Activated naive CD4-positive, alpha-beta T cell treated with anti-CD3 and anti-CD28 coated beads for 36 hours (primary cell): ENCODE data around the gene ALLC. TPM values are rescaled to one million over a fixed set of nuclear protein-coding genes. Genes with fewer than 3 reads are reported as not detected.

Experiments
- CTCF ChIA-PET: fragments of 350-600 bp; sonication (Branson Sonifier 250); formaldehyde crosslinking; loops from one replicate; lab custom pipeline; 2021; ENCODE audit warnings: antibody characterized with exemption; lab: Charles Lee
- DNase-seq: peaks from one replicate; pipeline ENCODE4 v3.0.0-alpha.2; 2020
- H3K27ac Mint-ChIP-seq: one replicate; pipeline ENCODE4 v1.8.0; 2021; ENCODE audit warnings: mild to moderate bottlenecking, mixed read lengths
- H3K27me3 Mint-ChIP-seq: one replicate; pipeline ENCODE4 v1.8.0; 2021; ENCODE audit warnings: low read depth, mixed read lengths
- H3K36me3 Mint-ChIP-seq: one replicate; pipeline ENCODE4 v1.8.0; 2021; ENCODE audit warnings: low read depth, mixed read lengths
- H3K4me1 Mint-ChIP-seq: one replicate; pipeline ENCODE4 v1.8.0; 2021; ENCODE audit warnings: low read depth, mixed read lengths
- H3K4me3 Mint-ChIP-seq: one replicate; pipeline ENCODE4 v1.8.0; 2021; ENCODE audit warnings: mild to moderate bottlenecking, moderate library complexity, mixed read lengths
- H3K9me3 Mint-ChIP-seq: one replicate; pipeline ENCODE4 v1.8.0; 2021; ENCODE audit warnings: mixed read lengths
- intact Hi-C: fragments of 100-400 bp; cut with micrococcal nuclease; formaldehyde crosslinking; loops from one replicate; pipeline ENCODE4 v1.15.1; 2023
- total RNA-seq, 2 experiments: library from RNA; stranded (reverse); gene quantifications; one replicate each; pipeline ENCODE4 v1.2.3, GENCODE V29; 2021

The ALLC gene
- total RNA-seq, 2 experiments from 2014 or later, result not detected

- intact Hi-C loops, result no loop called here
- H3K27ac Mint-ChIP-seq, result no peak overlapping the region
- CTCF ChIA-PET, result no interaction called here
- no peak for DNase-seq
- no peak overlapping the region for H3K4me3 Mint-ChIP-seq
- H3K27me3 Mint-ChIP-seq, result peaks cover 21% of the 10 kb centered on the region
- H3K36me3 Mint-ChIP-seq, result no peaks in the 10 kb centered on the region
- no peaks in the 10 kb centered on the region for H3K4me1 Mint-ChIP-seq
- no peaks in the 10 kb centered on the region for H3K9me3 Mint-ChIP-seq
Measured at GRCh38 chr2:3709225-3709624, 51.2 kb downstream of the ALLC start.

- no peaks in the 10 kb centered on the region for H3K4me1 Mint-ChIP-seq
- H3K27me3 Mint-ChIP-seq, result peaks cover 10% of the 10 kb centered on the region
- H3K9me3 Mint-ChIP-seq, result no peaks in the 10 kb centered on the region
- H3K4me3 Mint-ChIP-seq, result no peak overlapping the region
- H3K27ac Mint-ChIP-seq, result no peak overlapping the region
- no peak for DNase-seq
- intact Hi-C loops, result no loop called here
- no peaks in the 10 kb centered on the region for H3K36me3 Mint-ChIP-seq
- CTCF ChIA-PET, result no interaction called here
Measured at GRCh38 chr2:3712424-3712823, 54.4 kb downstream of the ALLC start.

- H3K36me3 Mint-ChIP-seq, result no peaks in the 10 kb centered on the region
- CTCF ChIA-PET, result interaction anchor here (0.8 kb wide), 1 partner anchor 68 kb away, joined by 3 read pairs; no protein-coding TSS in a partner anchor
- no peak overlapping the region for H3K4me3 Mint-ChIP-seq
- no peaks in the 10 kb centered on the region for H3K4me1 Mint-ChIP-seq
- H3K9me3 Mint-ChIP-seq, result no peaks in the 10 kb centered on the region
- intact Hi-C loops, result no loop called here
- peaks cover 10% of the 10 kb centered on the region for H3K27me3 Mint-ChIP-seq
- H3K27ac Mint-ChIP-seq, result no peak overlapping the region
- DNase-seq, result no peak
Measured at GRCh38 chr2:3712831-3713503, 55.0 kb downstream of the ALLC start.

- peaks cover 6% of the 10 kb centered on the region for H3K9me3 Mint-ChIP-seq
- H3K27me3 Mint-ChIP-seq, result peaks cover 6% of the 10 kb centered on the region
- no peak overlapping the region for H3K27ac Mint-ChIP-seq
- no peaks in the 10 kb centered on the region for H3K4me1 Mint-ChIP-seq
- no peak overlapping the region for H3K4me3 Mint-ChIP-seq
- no peak for DNase-seq
- CTCF ChIA-PET, result interaction anchor here (0.5 to 0.6 kb wide), 2 partner anchors 141 to 388 kb away, joined by 3 to 5 read pairs; no protein-coding TSS in a partner anchor
- H3K36me3 Mint-ChIP-seq, result no peaks in the 10 kb centered on the region
- intact Hi-C loops, result no loop called here
Measured at GRCh38 chr2:3718679-3719078, 60.7 kb downstream of the ALLC start.

GRCh38 chr2:3725002-3725401 is 67.0 kb downstream of the ALLC start:
- H3K4me3 Mint-ChIP-seq, result no peak overlapping the region
- no peak overlapping the region for H3K27ac Mint-ChIP-seq
- peaks cover 6% of the 10 kb centered on the region for H3K9me3 Mint-ChIP-seq
- H3K27me3 Mint-ChIP-seq, result peaks cover 16% of the 10 kb centered on the region
- CTCF ChIA-PET, result no interaction called here
- no peak for DNase-seq
- H3K36me3 Mint-ChIP-seq, result no peaks in the 10 kb centered on the region
- no peaks in the 10 kb centered on the region for H3K4me1 Mint-ChIP-seq
- intact Hi-C loops, result loop anchor here (5.0 kb wide), 2 partner anchors 102 to 1642 kb away; no protein-coding TSS in a partner anchor

GRCh38 chr2:3725458-3726250 is 67.7 kb downstream of the ALLC start:
- Mint-ChIP-seq H3K4me1 (no peaks in the 10 kb centered on the region), H3K9me3 (peaks cover 6% of the 10 kb centered on the region), H3K27me3 (peaks cover 16% of the 10 kb centered on the region), H3K4me3 (no peak overlapping the region), H3K36me3 (no peaks in the 10 kb centered on the region), H3K27ac (no peak overlapping the region)
- intact Hi-C loops, result loop anchor here (5.0 kb wide), 2 partner anchors 102 to 1642 kb away; no protein-coding TSS in a partner anchor
- DNase-seq, result no peak
- CTCF ChIA-PET, result no interaction called here

- no peaks in the 10 kb centered on the region for H3K4me1 Mint-ChIP-seq
- no peak for DNase-seq
- CTCF ChIA-PET, result no interaction called here
- peaks cover 3% of the 10 kb centered on the region for H3K9me3 Mint-ChIP-seq
- no peak overlapping the region for H3K4me3 Mint-ChIP-seq
- intact Hi-C loops, result loop anchor here (5.0 kb wide), 2 partner anchors 101 to 1641 kb away; no protein-coding TSS in a partner anchor
- peaks cover 16% of the 10 kb centered on the region for H3K27me3 Mint-ChIP-seq
- no peaks in the 10 kb centered on the region for H3K36me3 Mint-ChIP-seq
- no peak overlapping the region for H3K27ac Mint-ChIP-seq
Measured at GRCh38 chr2:3726511-3726910, 68.5 kb downstream of the ALLC start.

GRCh38 chr2:3727397-3728045 is 69.5 kb downstream of the ALLC start:
- no peak overlapping the region for H3K27ac Mint-ChIP-seq
- no peaks in the 10 kb centered on the region for H3K36me3 Mint-ChIP-seq
- no peak overlapping the region for H3K4me3 Mint-ChIP-seq
- CTCF ChIA-PET, result interaction anchor here (0.7 to 5.2 kb wide), 9 partner anchors 9 to 146 kb away, joined by 3 to 91 read pairs (median 3); no protein-coding TSS in a partner anchor
- peaks cover 13% of the 10 kb centered on the region for H3K27me3 Mint-ChIP-seq
- no peaks in the 10 kb centered on the region for H3K9me3 Mint-ChIP-seq
- intact Hi-C loops, result loop anchor here (1.0 to 5.0 kb wide), 3 partner anchors 53 to 1640 kb away; no protein-coding TSS in a partner anchor
- DNase-seq, result no peak
- no peaks in the 10 kb centered on the region for H3K4me1 Mint-ChIP-seq

GRCh38 chr2:3728104-3729054 is 70.4 kb downstream of the ALLC start:
- no peak overlapping the region for H3K4me3 Mint-ChIP-seq
- CTCF ChIA-PET, result interaction anchor here (0.7 to 5.2 kb wide), 10 partner anchors 8 to 145 kb away, joined by 3 to 91 read pairs (median 3); no protein-coding TSS in a partner anchor
- H3K4me1 Mint-ChIP-seq, result no peaks in the 10 kb centered on the region
- no peaks in the 10 kb centered on the region for H3K36me3 Mint-ChIP-seq
- no peak overlapping the region for H3K27ac Mint-ChIP-seq
- intact Hi-C loops, result loop anchor here (1.0 to 5.0 kb wide), 3 partner anchors 52 to 1639 kb away; no protein-coding TSS in a partner anchor
- H3K27me3 Mint-ChIP-seq, result peaks cover 10% of the 10 kb centered on the region
- H3K9me3 Mint-ChIP-seq, result no peaks in the 10 kb centered on the region
- DNase-seq, result no peak

GRCh38 chr2:3729055-3729448 is 71.1 kb downstream of the ALLC start:
- Mint-ChIP-seq H3K4me3 (no peak overlapping the region), H3K27ac (no peak overlapping the region), H3K9me3 (no peaks in the 10 kb centered on the region), H3K36me3 (no peaks in the 10 kb centered on the region), H3K4me1 (no peaks in the 10 kb centered on the region), H3K27me3 (peaks cover 9% of the 10 kb centered on the region)
- CTCF ChIA-PET, result interaction anchor here (0.7 to 5.2 kb wide), 6 partner anchors 12 to 1602 kb away, joined by 3 to 91 read pairs (median 6); no protein-coding TSS in a partner anchor
- intact Hi-C loops, result loop anchor here (5.0 kb wide), 2 partner anchors 98 to 1638 kb away; no protein-coding TSS in a partner anchor
- DNase-seq, result no peak

- H3K27me3 Mint-ChIP-seq, result peaks cover 9% of the 10 kb centered on the region
- H3K27ac Mint-ChIP-seq, result no peak overlapping the region
- intact Hi-C loops, result loop anchor here (5.0 kb wide), 2 partner anchors 98 to 1638 kb away; no protein-coding TSS in a partner anchor
- H3K9me3 Mint-ChIP-seq, result no peaks in the 10 kb centered on the region
- no peak for DNase-seq
- no peaks in the 10 kb centered on the region for H3K36me3 Mint-ChIP-seq
- CTCF ChIA-PET, result interaction anchor here (0.7 to 5.2 kb wide), 2 partner anchors 52 to 1602 kb away, joined by 3 to 91 read pairs; no protein-coding TSS in a partner anchor
- no peak overlapping the region for H3K4me3 Mint-ChIP-seq
- no peaks in the 10 kb centered on the region for H3K4me1 Mint-ChIP-seq
Measured at GRCh38 chr2:3729786-3730185, 71.8 kb downstream of the ALLC start.
